Fibroblast of upper back skin (primary cell): ENCODE results near the gene TAF11L9.
"Not testable (repeated sequence)": the region's sequence is repeated elsewhere in the genome, so short reads cannot be mapped to it uniquely, and the experiment has no call there.

ENCODE experiments used
- DNase-seq: peaks from one replicate; pipeline ENCODE4 v3.0.0-alpha.2; 2013

The TAF11L9 gene

DNA sequence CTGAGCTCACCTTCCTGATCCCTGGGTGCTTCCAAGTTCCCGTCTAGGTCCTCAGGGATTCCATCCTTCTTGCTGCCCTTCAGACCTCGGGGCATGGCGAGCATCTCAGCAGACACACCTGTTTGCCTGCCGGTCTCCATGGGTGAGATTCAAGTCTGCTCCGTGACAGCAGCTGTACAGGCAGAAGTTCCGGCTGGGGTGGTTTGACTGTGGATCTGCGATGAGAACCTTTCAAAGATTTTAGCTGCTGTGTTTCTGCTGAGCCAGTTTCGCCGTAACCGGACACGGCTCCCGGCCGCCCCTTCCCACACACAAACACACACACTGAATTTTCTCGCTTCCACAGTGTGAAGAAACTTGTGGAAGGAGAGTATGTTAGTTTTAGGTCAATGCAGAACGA, at the start of gene TAF11L9:
TSS of gene TAF11L9 (minus strand) at position 140 of the 400 bp plus-strand sequence.
- not testable (repeated sequence) for DNase-seq

DNA sequence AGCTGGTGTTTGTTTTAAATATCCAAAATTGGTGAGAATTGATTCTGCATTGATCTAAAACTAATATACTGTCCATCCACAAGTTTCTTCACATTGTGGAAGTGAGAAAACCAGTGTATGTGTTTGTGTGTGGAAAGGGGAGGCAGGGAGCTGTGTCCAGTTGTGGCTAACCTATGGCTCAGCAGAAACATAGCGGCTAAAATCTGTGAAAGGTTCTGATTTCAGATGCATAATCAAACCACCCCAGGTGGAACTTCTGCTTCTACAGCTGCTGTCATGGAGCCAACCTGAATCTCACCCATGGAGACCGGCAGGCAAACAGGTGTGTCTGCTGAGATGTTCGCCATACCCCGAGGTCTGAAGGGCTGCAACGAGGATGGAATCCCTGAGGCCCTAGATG, 40.0 kb upstream of the TAF11L9 start, which contains the start of gene TAF11L14:
TSS of gene TAF11L14 (plus strand) at position 301 of the 400 bp plus-strand sequence.
- no peak for DNase-seq

DNA sequence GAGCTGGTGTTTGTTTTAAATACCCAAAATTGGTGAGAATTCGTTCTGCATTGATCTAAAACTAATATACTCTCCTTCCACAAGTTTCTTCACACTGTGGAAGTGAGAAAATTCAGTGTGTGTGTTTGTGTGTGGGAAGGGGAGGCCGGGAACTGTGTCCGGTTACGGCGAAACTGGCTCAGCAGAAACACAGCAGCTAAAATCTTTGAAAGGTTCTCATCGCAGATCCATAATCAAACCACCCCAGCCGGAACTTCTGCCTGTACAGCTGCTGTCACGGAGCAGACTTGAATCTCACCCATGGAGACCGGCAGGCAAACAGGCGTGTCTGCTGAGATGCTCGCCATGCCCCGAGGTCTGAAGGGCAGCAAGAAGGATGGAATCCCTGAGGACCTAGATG, 37.6 kb upstream of the TAF11L9 start, which contains the start of gene TAF11L13:
TSS of gene TAF11L13 (plus strand) at position 301 of the 400 bp plus-strand sequence.
- DNase-seq, result not testable (repeated sequence)

DNA sequence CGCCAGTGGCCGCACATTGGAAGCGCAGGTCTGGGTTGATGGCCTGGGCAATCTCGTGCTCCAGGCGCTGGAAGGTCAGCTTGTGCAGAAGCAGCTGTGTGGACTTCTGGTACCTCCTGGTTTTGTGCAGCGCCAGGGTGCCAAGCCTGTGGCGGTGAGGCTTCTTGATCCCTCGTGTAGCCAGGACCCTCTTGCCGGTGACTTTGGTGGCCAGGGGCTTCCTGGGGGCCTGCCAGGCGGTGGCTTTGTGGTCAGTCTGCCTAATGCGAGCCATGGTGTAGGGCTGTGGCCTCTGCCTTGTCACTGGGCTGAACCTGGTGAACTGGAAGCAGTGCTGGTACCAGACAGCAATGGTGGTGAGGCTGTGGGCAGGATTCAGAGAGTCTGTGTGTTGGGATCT, 31.5 kb upstream of the TAF11L9 start:
- no peak for DNase-seq

DNA sequence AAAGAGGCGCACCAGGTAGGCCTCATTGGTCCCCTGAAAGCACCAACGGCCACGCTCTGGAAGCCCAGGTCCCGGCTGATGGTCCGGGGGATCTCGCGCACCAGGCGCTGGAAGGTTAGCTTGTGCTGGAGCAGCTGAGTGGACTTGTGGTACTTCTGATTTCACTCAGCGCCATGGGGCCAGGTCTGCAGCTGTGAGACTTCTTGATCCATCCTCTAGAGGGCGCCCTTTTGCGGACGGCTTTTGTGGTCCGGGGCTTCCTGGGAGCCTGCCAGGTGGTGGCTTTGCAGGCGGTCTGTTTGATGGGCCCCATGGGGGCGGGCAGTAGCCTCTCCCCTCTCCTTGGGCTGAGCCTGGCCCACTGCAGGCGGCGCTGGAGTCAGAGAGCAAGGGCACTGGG, 26.4 kb upstream of the TAF11L9 start:
- no peak for DNase-seq

DNA sequence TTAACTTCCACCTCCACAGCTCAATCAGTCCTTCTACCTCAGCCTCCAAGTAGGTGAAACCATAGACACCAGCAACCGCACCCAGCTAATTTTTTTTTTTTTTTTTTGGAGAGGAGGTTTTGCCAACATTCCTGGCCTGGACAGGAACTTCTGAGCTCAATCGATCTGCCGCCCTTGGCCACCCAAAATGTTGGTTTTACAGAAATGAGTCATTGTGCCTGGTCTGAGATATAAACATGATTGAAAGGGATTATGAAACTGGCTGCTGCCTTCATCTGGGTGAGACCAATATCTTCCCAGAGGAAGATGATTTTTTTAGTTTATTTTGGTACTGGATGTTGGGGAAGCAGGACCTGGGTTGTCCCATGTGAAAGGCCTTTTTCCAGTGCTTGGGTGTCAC, 25.2 kb upstream of the TAF11L9 start:
- DNase-seq, result no peak

DNA sequence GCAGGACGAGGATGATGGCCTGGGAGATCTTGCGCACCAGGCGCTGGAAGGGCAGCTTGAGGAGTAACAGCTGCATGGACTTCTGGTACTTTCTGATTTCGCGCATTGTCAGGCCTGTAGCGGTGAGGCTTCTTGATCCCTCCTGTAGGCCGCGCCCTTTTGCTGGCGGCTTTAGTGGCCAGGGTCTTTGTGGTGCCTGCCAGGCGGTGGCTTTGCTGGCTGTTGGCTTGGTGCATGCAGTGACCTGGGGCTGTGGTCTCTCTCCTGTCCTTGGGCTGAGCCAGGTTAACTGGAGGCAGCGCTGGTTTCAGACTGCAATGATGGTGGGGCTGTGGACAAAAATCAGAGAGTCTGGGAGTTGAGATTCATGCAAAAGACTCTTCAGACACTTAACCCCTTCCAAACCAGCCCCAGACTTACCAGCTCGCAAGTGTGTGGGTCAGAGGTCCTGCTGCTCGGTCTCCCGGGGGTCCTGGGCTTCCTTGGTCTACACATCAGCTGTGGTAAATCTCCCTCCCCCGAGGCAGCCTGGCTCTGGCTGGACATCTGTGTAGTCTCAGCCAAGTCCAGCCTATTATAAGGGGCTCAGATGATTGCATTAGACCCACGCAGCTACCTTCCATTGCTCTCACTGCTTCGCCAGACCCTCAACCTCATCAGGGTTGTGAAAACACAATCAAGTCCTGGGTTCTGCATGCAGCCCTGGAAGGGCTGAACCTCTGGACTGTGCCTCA, 20.8 kb upstream of the TAF11L9 start:
- DNase-seq, result no peak

DNA sequence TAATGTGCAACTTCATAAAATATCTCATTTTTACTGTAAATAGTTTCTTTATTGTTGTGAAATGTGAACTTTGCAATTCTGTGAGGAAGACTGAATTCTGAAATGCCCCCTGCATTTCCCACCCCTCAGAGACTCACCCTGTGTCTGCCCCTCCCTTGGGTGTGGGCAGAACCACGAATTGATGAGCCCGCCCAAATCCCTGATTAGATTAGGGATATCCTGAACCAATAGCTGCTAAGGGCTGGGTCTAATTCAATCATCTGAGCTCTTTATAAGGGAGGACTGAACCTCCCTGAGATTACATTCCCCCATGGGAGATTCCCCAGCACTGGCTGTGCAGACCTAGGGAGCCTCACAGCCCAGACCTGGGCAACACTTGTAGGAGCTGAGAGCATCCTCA, 15.9 kb upstream of the TAF11L9 start, which contains the start of gene TAF11L12:
TSS of gene TAF11L12 (plus strand) at position 301 of the 400 bp plus-strand sequence.
- not testable (repeated sequence) for DNase-seq

- DNase-seq, result not testable (repeated sequence)
These were observed 13.3 kb upstream of the TAF11L9 start for GRCh38 chr5:17607461-17607860.

GRCh38 chr5:17604951-17605350, 10.8 kb upstream of the TAF11L9 start:
- no peak for DNase-seq

DNA sequence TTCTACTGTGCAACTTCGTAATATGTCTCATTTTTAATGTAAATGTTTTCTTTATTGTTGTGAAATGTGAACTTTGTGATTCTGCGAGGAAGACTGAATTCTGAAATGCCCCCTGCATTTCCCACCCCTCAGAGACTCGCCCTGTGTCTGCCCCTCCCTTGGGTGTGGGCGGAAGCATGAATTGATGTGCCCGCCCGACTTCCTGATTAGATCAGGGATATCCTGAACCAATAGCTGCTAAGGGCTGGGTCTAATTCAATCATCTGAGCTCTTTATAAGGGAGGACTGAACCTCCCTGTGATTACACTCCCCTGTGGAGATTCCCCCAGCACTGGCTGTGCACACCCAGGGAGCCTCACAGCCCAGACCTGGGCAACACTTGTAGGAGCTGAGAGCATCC, 9.7 kb upstream of the TAF11L9 start, which contains the start of gene TAF11L11:
TSS of gene TAF11L11 (plus strand) at position 304 of the 400 bp plus-strand sequence.
- DNase-seq, result not testable (repeated sequence)

DNA sequence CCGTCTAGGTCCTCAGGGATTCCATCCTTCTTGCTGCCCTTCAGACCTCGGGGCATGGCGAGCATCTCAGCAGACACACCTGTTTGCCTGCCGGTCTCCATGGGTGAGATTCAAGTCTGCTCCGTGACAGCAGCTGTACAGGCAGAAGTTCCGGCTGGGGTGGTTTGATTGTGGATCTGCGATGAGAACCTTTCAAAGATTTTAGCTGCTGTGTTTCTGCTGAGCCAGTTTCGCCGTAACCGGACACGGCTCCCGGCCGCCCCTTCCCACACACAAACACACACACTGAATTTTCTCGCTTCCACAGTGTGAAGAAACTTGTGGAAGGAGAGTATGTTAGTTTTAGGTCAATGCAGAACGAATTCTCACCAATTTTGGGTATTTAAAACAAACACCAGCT, 3.5 kb upstream of the TAF11L9 start, which contains the start of gene TAF11L10:
TSS of gene TAF11L10 (minus strand) at position 101 of the 400 bp plus-strand sequence.
- DNase-seq, result not testable (repeated sequence)

GRCh38 chr5:17590860-17591259, 3.3 kb downstream of the TAF11L9 start, which contains the start of gene TAF11L8:
TSS of gene TAF11L8 (minus strand) at chr5:17590960.
- not testable (repeated sequence) for DNase-seq

GRCh38 chr5:17585658-17586057, 8.5 kb downstream of the TAF11L9 start, which contains the start of gene TAF11L7:
TSS of gene TAF11L7 (minus strand) at chr5:17585758.
- DNase-seq, result not testable (repeated sequence)
